Hepatocyte (in vitro differentiated cells): ENCODE data around the gene ATXN1.

Experiments used
- CTCF ChIP-seq: fragments of 200-600 bp; sonication (generic); IDR thresholded peaks from 2 replicates; pipeline ENCODE4 v1.5.1; 2016; ENCODE audit warnings: antibody characterized with exemption, mild to moderate bottlenecking; ENCODE audit not compliant: poor library complexity
- EZH2 ChIP-seq: fragments of 200-600 bp; sonication (generic); IDR thresholded peaks from 2 replicates; pipeline ENCODE4 v1.6.1; 2016; ENCODE audit warnings: antibody characterized with exemption, mild to moderate bottlenecking, borderline replicate concordance
- EZH2phosphoT487 ChIP-seq: fragments of 200-600 bp; sonication (generic); IDR thresholded peaks from one replicate; pipeline ENCODE4 v1.6.1; 2018; ENCODE audit warnings: antibody characterized with exemption, mild to moderate bottlenecking, low read depth, moderate library complexity; ENCODE audit not compliant: unreplicated experiment, severe bottlenecking

- TF ChIP-seq CTCF: no peak
- no peak for TF ChIP-seq EZH2
- no peak for TF ChIP-seq EZH2phosphoT487
Measured at GRCh38 chr6:16665182-16665581, 96.1 kb downstream of the ATXN1 start.
